ENCODE measurements around the gene RNF187. TPM values are rescaled to one million over a fixed set of nuclear protein-coding genes. Genes with fewer than 3 reads are reported as not detected.

RNF187 gene
- total and polyA plus RNA-seq, 9 donors = 22.3 to 70.4 (median 56.2) TPM

DNA sequence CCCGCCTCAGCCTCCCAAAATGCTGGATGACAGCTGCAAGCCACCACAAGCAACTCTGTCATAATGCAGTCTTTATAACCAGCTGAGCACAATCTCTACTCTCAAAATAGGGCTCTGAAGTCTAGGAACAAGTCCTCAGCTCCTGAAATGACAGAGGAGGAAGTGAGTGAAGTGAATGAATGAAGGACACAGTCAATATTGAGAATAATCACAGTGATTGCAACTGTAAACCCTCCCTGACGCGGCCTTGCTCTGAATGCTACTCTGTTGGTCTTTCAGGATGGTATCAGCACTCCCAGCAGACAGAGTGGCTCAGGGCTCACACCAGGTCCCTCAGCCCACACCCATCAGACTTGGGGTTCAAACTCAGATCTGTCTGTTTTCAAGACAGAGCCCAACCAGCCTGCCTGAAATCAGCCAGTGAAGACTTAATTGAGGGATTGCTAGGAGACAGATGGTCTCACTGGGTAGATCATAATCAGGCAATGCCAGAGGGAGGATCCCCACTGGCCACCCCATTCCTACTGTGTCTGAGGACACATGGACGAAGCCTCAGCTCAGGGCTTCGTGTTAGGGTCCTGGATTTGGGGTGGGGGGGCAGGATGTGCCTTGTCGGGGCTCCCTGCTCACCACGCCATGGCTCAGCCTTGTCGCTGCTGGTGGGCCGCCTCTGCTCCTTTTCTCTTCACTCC, 20.9 kb downstream of the RNF187 start:
- H3K4me3 ChIP-seq (ENCODE audit: low read length) = no peak overlapping the region
- no peak for DNase-seq
- no peaks in the 10 kb centered on the region for H3K36me3 ChIP-seq (ENCODE audit: control insufficient read depth, insufficient read depth, low read length)
- WGBS (ENCODE audit: insufficient coverage) = 74% methylated on average over 3 of the region's 9 CpGs
- H3K4me1 ChIP-seq (ENCODE audit: control insufficient read depth, insufficient read depth, low read length) = no peaks in the 10 kb centered on the region
- H3K27me3 ChIP-seq (ENCODE audit: control insufficient read depth, insufficient read depth, low read length) = peaks cover 20% of the 10 kb centered on the region
- no peak overlapping the region for H3K27ac ChIP-seq (ENCODE audit: low read length)
- H3K9me3 ChIP-seq (replicated peaks; ENCODE audit: control insufficient read depth, low read depth, low read length) = peaks cover 3% of the 10 kb centered on the region

DNA sequence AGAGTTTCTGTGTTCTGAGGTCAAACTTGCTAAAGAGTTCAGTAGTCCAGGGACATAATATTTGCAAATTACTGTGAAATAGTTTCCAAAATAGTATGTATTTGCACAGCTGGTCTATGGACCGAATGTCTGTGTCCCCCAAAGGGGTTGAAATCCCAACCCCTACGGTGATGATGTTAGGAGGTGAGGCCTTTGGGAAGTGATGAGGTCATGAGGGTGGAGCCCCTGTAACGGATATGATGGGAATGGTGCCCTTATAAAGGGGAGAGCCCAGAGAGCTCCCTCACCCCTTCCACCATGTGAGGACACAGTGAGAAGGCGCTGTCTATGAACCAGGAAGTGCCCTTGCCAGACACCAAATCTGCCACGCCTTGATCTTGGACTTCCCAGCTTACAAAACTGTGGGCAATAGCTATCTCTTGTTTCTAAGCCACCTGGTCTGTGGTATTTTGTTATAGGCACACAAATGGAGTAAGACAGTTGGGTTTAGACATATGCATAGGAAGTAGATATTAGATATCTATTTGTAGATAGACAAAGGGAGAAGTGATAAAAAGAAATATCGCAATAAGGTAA, 21.7 kb downstream of the RNF187 start:
- H3K36me3 ChIP-seq (ENCODE audit: control insufficient read depth, insufficient read depth, low read length) = no peaks in the 10 kb centered on the region
- H3K27ac ChIP-seq (ENCODE audit: low read length) = no peak overlapping the region
- WGBS (ENCODE audit: insufficient coverage) = 80% methylated on average over 1 of the region's 6 CpGs
- DNase-seq = no peak
- H3K9me3 ChIP-seq (replicated peaks; ENCODE audit: control insufficient read depth, low read depth, low read length) = peaks cover 3% of the 10 kb centered on the region
- H3K4me1 ChIP-seq (ENCODE audit: control insufficient read depth, insufficient read depth, low read length) = no peaks in the 10 kb centered on the region
- no peak overlapping the region for H3K4me3 ChIP-seq (ENCODE audit: low read length)
- H3K27me3 ChIP-seq (ENCODE audit: control insufficient read depth, insufficient read depth, low read length) = peaks cover 23% of the 10 kb centered on the region

DNA sequence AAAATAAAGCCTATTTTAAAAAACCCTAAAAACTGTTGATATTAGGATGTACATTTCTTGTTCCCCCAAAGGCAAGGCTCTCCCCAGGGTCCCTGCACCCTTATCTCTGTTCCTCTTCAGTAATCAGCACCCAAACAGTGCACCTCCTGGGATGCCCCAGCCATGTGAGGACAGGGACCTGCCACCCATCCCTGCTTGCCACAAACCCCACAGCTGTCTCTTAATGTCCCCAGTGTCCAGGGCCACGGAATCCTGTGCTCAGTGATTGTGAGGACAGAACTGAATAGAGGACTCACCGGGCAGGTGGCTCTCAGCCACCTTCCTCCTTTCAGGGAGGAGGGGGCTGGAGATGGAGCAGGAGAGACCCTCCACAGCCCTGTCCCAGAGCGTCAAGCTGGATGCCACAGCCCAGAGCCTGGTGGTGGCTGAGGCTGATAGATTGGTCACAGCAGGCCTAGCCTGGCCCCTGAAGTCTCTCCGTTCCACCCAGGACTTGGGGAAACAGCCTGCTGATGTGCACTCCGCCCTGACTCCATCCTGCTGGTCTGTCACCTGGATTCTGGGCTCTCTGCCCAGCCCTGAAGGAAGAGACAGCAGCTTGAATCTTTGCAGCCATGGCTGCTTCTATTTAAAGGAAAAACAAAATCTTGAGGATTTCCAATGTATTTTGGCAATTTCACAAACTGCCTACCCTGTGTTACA, 23.1 kb downstream of the RNF187 start:
- 20% methylated on average over 2 of the region's 5 CpGs for WGBS (ENCODE audit: insufficient coverage)
- no peak for DNase-seq
- peaks cover 22% of the 10 kb centered on the region for H3K27me3 ChIP-seq (ENCODE audit: control insufficient read depth, insufficient read depth, low read length)

DNA sequence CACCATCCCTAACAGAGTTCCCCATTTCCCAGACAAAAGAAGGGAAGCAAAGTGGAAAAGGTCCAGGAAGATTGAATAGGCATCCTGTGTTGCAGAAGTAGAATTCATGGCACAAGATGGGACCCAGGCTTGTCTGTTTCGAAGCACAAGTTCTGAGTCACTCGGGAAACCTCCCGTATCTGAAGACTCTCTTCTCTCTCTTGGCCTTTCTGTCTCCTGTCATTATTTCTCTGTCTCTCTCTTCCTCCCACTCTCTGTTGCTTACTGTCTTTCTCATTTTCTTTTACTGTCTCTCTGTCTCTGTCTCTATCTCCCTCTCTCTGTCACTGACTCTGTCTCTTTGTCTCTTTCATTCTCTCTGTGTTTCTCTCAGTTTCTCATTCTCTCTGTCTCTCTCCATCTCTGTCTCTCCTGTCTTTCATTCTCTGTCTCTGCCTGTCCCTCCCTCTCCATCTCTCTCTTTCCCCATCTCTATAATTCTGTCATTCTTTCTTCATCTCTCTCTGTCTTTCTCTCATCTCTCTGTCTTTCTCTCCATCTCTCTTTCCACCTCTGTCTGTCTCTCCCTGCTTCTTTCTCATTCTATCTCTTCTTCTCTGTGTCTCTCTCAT, 23.7 kb downstream of the RNF187 start:
- no peak for DNase-seq
- Histone ChIP-seq H3K36me3 (ENCODE audit: control insufficient read depth, insufficient read depth, low read length) (no peaks in the 10 kb centered on the region), H3K4me1 (ENCODE audit: control insufficient read depth, insufficient read depth, low read length) (no peaks in the 10 kb centered on the region), H3K27me3 (ENCODE audit: control insufficient read depth, insufficient read depth, low read length) (peaks cover 21% of the 10 kb centered on the region), H3K9me3 (replicated peaks; ENCODE audit: control insufficient read depth, low read depth, low read length) (peaks cover 3% of the 10 kb centered on the region), H3K27ac (ENCODE audit: low read length) (no peak overlapping the region), H3K4me3 (ENCODE audit: low read length) (no peak overlapping the region)
- 62% methylated on average over 3 of the region's 3 CpGs for WGBS (ENCODE audit: insufficient coverage)

More for the DNA sequence above, 23.1 kb downstream of the RNF187 start:
- peaks cover 3% of the 10 kb centered on the region for H3K9me3 ChIP-seq (replicated peaks; ENCODE audit: control insufficient read depth, low read depth, low read length)
- no peaks in the 10 kb centered on the region for H3K36me3 ChIP-seq (ENCODE audit: control insufficient read depth, insufficient read depth, low read length)
- no peaks in the 10 kb centered on the region for H3K4me1 ChIP-seq (ENCODE audit: control insufficient read depth, insufficient read depth, low read length)
- H3K27ac ChIP-seq (ENCODE audit: low read length) = no peak overlapping the region
- no peak overlapping the region for H3K4me3 ChIP-seq (ENCODE audit: low read length)

DNA sequence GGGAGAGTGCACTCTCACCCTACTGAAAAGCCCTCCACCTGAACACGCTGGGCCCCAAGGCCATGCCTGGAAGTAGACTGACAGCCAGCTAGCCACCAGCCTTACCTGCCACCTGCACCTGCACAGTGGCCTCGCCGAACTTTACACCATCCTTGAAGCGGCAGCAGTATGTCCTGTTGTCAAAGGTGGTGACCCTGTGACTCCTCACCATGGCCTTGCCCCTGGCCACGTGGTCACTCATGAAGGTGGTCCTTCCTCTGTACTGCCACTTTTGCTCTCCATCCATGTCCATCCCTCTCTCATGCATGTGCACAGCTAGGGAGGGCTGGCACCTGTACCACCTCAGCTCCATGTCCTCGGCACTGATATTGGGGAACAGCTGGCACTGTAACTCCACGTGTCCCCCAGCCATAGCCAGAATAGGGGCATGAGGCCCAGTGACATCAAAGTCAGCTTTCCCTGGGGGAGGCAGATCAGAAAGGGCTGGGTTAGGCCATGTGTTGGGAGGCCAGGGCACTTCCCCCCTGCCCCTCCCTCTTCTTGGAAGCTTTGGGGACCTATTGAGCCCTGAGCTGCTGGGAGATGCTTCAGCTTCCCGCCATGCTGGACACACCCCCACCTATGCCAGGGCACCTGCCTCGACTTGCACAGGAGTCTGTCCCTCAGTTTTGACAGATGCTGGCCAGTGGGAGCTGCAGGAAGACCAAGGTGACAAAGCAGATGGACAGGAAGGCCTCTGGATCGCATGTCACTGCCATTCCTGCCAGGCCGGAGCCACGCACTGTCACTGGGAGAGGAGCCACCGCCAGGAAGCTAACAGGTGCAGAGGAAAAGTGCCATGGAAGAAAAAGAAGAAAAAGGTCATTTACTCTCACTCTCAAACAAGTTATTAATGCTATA, 24.6 kb downstream of the RNF187 start:
- Histone ChIP-seq H3K36me3 (ENCODE audit: control insufficient read depth, insufficient read depth, low read length) (no peaks in the 10 kb centered on the region), H3K4me3 (ENCODE audit: low read length) (no peak overlapping the region), H3K9me3 (replicated peaks; ENCODE audit: control insufficient read depth, low read depth, low read length) (peaks cover 3% of the 10 kb centered on the region), H3K27ac (ENCODE audit: low read length) (no peak overlapping the region), H3K4me1 (ENCODE audit: control insufficient read depth, insufficient read depth, low read length) (no peaks in the 10 kb centered on the region), H3K27me3 (ENCODE audit: control insufficient read depth, insufficient read depth, low read length) (peaks cover 25% of the 10 kb centered on the region)
- 64% methylated on average over 9 of the region's 13 CpGs for WGBS (ENCODE audit: insufficient coverage)
- no peak for DNase-seq

DNA sequence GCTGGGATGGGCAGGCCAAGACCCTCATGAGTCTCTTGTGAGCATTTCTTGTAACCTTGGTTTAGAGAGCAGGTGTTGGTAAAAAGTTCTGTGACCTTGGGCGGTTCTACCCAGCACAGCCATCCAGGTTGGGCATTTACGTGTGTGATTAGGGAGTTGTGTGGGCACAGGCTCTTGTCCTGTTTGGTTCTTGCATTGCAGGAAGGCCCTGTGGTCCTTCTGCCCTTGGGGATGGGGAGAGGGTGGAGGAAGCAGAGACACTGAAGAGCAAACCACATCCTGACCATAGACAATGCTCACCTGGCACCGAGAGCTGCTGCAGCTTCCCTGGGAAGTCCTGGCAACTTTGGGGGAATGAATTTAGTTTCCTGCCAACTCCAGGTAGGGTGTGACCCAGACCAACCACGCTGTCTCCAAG, 25.6 kb downstream of the RNF187 start:
- Histone ChIP-seq H3K4me3 (ENCODE audit: low read length) (no peak overlapping the region), H3K9me3 (replicated peaks; ENCODE audit: control insufficient read depth, low read depth, low read length) (peaks cover 3% of the 10 kb centered on the region), H3K27ac (ENCODE audit: low read length) (no peak overlapping the region), H3K4me1 (ENCODE audit: control insufficient read depth, insufficient read depth, low read length) (no peaks in the 10 kb centered on the region), H3K27me3 (ENCODE audit: control insufficient read depth, insufficient read depth, low read length) (peaks cover 28% of the 10 kb centered on the region), H3K36me3 (ENCODE audit: control insufficient read depth, insufficient read depth, low read length) (no peaks in the 10 kb centered on the region)
- WGBS (ENCODE audit: insufficient coverage) = 57% methylated on average over 1 of the region's 4 CpGs
- no peak for DNase-seq

DNA sequence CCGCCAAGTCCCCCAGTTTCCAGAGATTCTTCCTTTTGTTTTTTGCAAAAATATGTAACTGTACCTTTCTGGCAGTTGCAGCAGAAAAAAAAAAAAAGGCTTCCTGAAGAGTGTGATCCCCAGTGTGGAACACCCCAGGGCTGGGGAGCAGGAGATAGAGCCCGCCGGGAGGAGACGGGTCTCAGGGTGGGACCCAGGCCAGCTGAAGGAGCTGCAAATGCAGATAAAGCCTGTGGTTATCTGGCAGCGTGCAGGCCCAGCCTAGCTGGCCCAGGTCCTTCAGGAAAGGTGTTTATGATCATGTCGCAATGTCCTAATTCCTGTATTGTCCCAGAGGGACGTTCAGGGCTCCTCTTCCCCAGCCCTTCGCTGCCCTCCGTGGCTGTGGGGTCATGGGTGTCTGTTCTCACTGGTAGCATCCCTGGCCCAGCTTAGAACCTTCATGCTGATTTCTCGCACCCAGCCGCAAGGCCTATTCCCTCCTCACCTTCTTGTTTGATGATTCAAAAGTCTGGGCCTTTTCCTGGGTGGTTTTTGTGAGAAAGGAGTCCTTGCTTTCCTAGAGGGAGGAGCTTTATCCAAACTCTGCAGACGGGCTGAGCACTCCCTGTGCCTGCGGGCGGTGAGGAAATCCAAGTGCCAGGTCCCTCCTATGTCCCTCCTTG, 26.2 kb downstream of the RNF187 start:
- Histone ChIP-seq H3K36me3 (ENCODE audit: control insufficient read depth, insufficient read depth, low read length) (no peaks in the 10 kb centered on the region), H3K4me1 (ENCODE audit: control insufficient read depth, insufficient read depth, low read length) (no peaks in the 10 kb centered on the region), H3K9me3 (replicated peaks; ENCODE audit: control insufficient read depth, low read depth, low read length) (no peaks in the 10 kb centered on the region), H3K27me3 (ENCODE audit: control insufficient read depth, insufficient read depth, low read length) (peaks cover 26% of the 10 kb centered on the region), H3K4me3 (ENCODE audit: low read length) (no peak overlapping the region), H3K27ac (ENCODE audit: low read length) (no peak overlapping the region)
- 34% methylated on average over 11 of the region's 14 CpGs for WGBS (ENCODE audit: insufficient coverage)
- DNase-seq = no peak

DNA sequence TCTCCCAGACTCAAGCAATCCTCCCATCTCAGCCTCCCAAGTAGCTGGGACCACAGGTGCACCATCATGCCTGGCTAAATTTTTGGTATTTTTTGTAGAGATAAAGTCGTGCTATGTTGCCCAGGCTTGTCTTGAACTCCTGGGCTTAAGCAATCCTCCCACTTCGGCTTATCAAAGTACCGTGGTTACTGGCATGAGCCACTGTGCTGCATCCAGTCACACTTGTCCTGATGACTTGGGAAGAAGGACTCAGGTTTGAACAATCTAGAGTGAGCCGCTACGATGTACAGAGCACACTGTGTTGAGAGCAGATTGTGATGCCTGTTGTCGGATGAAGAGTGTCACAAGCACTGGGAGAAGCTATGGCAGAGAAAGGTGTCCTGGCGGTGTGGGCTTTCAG, 27.2 kb downstream of the RNF187 start:
- 83% methylated on average over 7 of the region's 7 CpGs for whole genome bisulfite sequencing (ENCODE audit: insufficient coverage)
- no peaks in the 10 kb centered on the region for H3K9me3 ChIP-seq (replicated peaks; ENCODE audit: control insufficient read depth, low read depth, low read length)
- peaks cover 26% of the 10 kb centered on the region for H3K27me3 ChIP-seq (ENCODE audit: control insufficient read depth, insufficient read depth, low read length)

DNA sequence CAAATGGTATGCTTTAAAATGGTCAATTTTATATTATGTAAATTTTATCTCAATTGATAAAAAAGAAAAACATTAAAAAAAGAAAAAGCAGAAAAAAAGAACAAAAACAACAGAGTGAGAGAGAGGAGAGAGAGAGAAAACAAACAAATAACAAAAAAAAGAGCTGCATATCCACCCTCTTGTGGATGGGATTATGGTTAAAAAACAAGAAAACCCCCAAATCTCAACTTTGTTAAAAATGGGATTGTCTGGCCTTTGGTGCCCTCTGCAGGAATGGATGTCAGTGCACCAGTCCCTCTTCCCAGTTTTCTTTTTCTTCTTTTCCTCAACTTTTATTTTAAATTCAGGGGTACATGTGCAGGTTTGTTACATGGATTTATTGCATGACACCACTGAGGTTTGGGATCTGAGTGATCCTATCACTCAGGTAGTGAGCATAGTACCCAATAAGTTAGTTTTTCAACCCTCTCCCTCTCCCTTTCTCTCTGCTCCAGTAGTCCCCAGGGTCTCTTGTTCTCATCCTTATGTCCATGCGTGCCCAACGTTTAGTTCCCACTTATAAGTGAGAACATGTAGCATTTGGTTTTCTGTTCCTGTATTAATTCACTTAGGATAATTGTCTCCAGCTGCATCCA, 28.1 kb downstream of the RNF187 start:
- H3K4me3 ChIP-seq (ENCODE audit: low read length) = no peak overlapping the region
- H3K9me3 ChIP-seq (replicated peaks; ENCODE audit: control insufficient read depth, low read depth, low read length) = no peaks in the 10 kb centered on the region
- WGBS (ENCODE audit: insufficient coverage) = no CpG with 5 or more reads among the region's 2 CpGs
- no peaks in the 10 kb centered on the region for H3K36me3 ChIP-seq (ENCODE audit: control insufficient read depth, insufficient read depth, low read length)
- H3K27me3 ChIP-seq (ENCODE audit: control insufficient read depth, insufficient read depth, low read length) = peaks cover 24% of the 10 kb centered on the region
- peak; percentile 59 for DNase-seq
- no peaks in the 10 kb centered on the region for H3K4me1 ChIP-seq (ENCODE audit: control insufficient read depth, insufficient read depth, low read length)
- H3K27ac ChIP-seq (ENCODE audit: low read length) = no peak overlapping the region

More for the DNA sequence above, 27.2 kb downstream of the RNF187 start:
- Histone ChIP-seq H3K27ac (ENCODE audit: low read length) (no peak overlapping the region), H3K4me1 (ENCODE audit: control insufficient read depth, insufficient read depth, low read length) (no peaks in the 10 kb centered on the region), H3K36me3 (ENCODE audit: control insufficient read depth, insufficient read depth, low read length) (no peaks in the 10 kb centered on the region), H3K4me3 (ENCODE audit: low read length) (no peak overlapping the region)
- no peak for DNase-seq

All from muscle of leg (tissue), 11 donors.